HepG2 (cell line): ENCODE measurements around the gene PBX2. TPM values are rescaled to one million over a fixed set of nuclear protein-coding genes. Genes with fewer than 3 reads are reported as not detected.
A peak's percentile ranks its signal among the peaks of the same experiment; 100 is the strongest.

Experiments
- ARNT2 ChIP-seq: sonication (generic); formaldehyde crosslinking; IDR thresholded peaks from 2 replicates; pipeline ENCODE4 v1.8.0; 2022; ENCODE audit warnings: mild to moderate bottlenecking, low read depth, missing genetic modification reagents, moderate library complexity
- BCL3 ChIP-seq: sonication (generic); formaldehyde crosslinking; IDR thresholded peaks from 2 replicates; pipeline ENCODE4 v1.5.1; 2020; ENCODE audit warnings: mild to moderate bottlenecking, missing genetic modification reagents, moderate library complexity
- CREB1 ChIP-seq, 2 experiments: fragments of 450-650 bp in 1 of 2; IDR thresholded peaks; 2 replicates each; pipeline ENCODE4 v1.6.1; 2016 to 2017; ENCODE audit warnings: control low read depth in 1 of 2, mild to moderate bottlenecking in 1 of 2, missing compliant biosample characterization in 1 of 2, missing genetic modification characterization in 1 of 2
- FOXC1 ChIP-seq: sonication (generic); formaldehyde crosslinking; IDR thresholded peaks from 2 replicates; pipeline ENCODE4 v1.8.0; 2022; ENCODE audit warnings: mild to moderate bottlenecking, missing genetic modification reagents, borderline replicate concordance
- FOXO4 ChIP-seq: sonication (generic); formaldehyde crosslinking; conservative IDR thresholded peaks from 2 replicates; pipeline ENCODE4 v1.8.1; 2023; ENCODE audit warnings: missing genetic modification reagents
- GABPA ChIP-seq, 2 experiments: IDR thresholded peaks; 2 replicates each; pipeline ENCODE4 v1.6.1; 2011 to 2016; ENCODE audit warnings: low read depth in 2 of 2, low read length in 1 of 2, missing biosample characterization in 1 of 2, missing genetic modification characterization in 1 of 2
- GATAD2A ChIP-seq: IDR thresholded peaks from 2 replicates; pipeline ENCODE4 v1.6.1; 2016
- KAT8 ChIP-seq: IDR thresholded peaks from 2 replicates; pipeline ENCODE4 v1.6.1; 2016; ENCODE audit warnings: missing genetic modification reagents, missing compliant biosample characterization
- PHF8 ChIP-seq: sonication (generic); formaldehyde crosslinking; IDR thresholded peaks from 2 replicates; pipeline ENCODE4 v1.5.0; 2020; ENCODE audit warnings: missing genetic modification reagents
- RBM39 ChIP-seq: fragments of 200-400 bp; formaldehyde crosslinking; IDR thresholded peaks from one replicate; pipeline ENCODE4 v1.6.1; 2018; ENCODE audit warnings: antibody characterized with exemption, mild to moderate bottlenecking, low read depth, low read length; ENCODE audit not compliant: poor library complexity, severe bottlenecking
- SOX6 ChIP-seq, 2 experiments: fragments of 450-650 bp in 1 of 2; sonication (generic) in 1 of 2; formaldehyde crosslinking in 1 of 2; IDR thresholded peaks; 2 replicates each; pipeline versions ENCODE4 v1.4.0 to v1.6.1; 2017 to 2020; ENCODE audit warnings: antibody characterized with exemption in 1 of 2, mild to moderate bottlenecking in 1 of 2, missing genetic modification reagents in 1 of 2
- ZNF101 ChIP-seq: sonication (generic); formaldehyde crosslinking; IDR thresholded peaks from 2 replicates; pipeline ENCODE4 v1.4.0; 2020; ENCODE audit warnings: mild to moderate bottlenecking, low read depth, missing genetic modification reagents, borderline replicate concordance
- ZNF251 ChIP-seq: sonication (generic); formaldehyde crosslinking; IDR thresholded peaks from 2 replicates; pipeline ENCODE4 v1.9.0; 2021; ENCODE audit warnings: mild to moderate bottlenecking, missing genetic modification reagents
- ZNF331 ChIP-seq: sonication (generic); formaldehyde crosslinking; IDR thresholded peaks from 2 replicates; pipeline ENCODE4 v1.4.0; 2020; ENCODE audit warnings: missing genetic modification reagents
- ZNF564 ChIP-seq: sonication (generic); formaldehyde crosslinking; IDR thresholded peaks from 2 replicates; pipeline ENCODE4 v1.8.1; 2023; ENCODE audit warnings: mild to moderate bottlenecking, missing genetic modification reagents
- ZNF720 ChIP-seq: sonication (generic); formaldehyde crosslinking; IDR thresholded peaks from 2 replicates; pipeline ENCODE4 v1.4.0; 2020; ENCODE audit warnings: missing genetic modification reagents
- ZNF737 ChIP-seq: sonication (generic); formaldehyde crosslinking; IDR thresholded peaks from 2 replicates; pipeline ENCODE4 v1.5.0; 2020; ENCODE audit warnings: missing genetic modification reagents, mild to moderate bottlenecking, borderline replicate concordance
- ZNF747 ChIP-seq: sonication (generic); formaldehyde crosslinking; IDR thresholded peaks from 2 replicates; pipeline ENCODE4 v1.8.1; 2023; ENCODE audit warnings: missing genetic modification reagents, mild to moderate bottlenecking, borderline replicate concordance
- ZNF775 ChIP-seq: sonication (generic); formaldehyde crosslinking; IDR thresholded peaks from 2 replicates; pipeline ENCODE4 v1.4.0; 2020; ENCODE audit warnings: missing genetic modification reagents, mild to moderate bottlenecking, moderate library complexity, borderline replicate concordance
- ZNF816 ChIP-seq: sonication (generic); formaldehyde crosslinking; IDR thresholded peaks from 2 replicates; pipeline ENCODE4 v1.8.0; 2022; ENCODE audit warnings: missing genetic modification reagents, mild to moderate bottlenecking, borderline replicate concordance
- polyA plus RNA-seq, 8 experiments: library from polyadenylated mRNA; depleted of rRNA in 3 of 8; stranded (reverse) in 7 of 8; unstranded in 1 of 8; fragments of >200 nt; fragmentation: Illumina TruSeq in 4 of 8; extraction: Trizol in 4 of 8; gene quantifications; 2 replicates each; pipeline versions ENCODE4 v1.2.1 to v1.2.3, GENCODE V29; 2011 to 2016; ENCODE audit warnings: low read depth in 4 of 8, missing spikeins in 1 of 8, mixed read lengths in 1 of 8; ENCODE audit not compliant: insufficient read depth in 1 of 8
- total RNA-seq, 5 experiments: library from RNA; depleted of rRNA; stranded (reverse); fragments of >200 nt; fragmentation: Illumina TruSeq; extraction: Trizol; gene quantifications; 2 replicates each; pipeline ENCODE4 v1.2.3, GENCODE V29; 2016; ENCODE audit warnings: low read depth in 1 of 5
- TF ChIP-seq, protein P1 (sequence below): sonication (generic); formaldehyde crosslinking; IDR thresholded peaks from 2 replicates; pipeline ENCODE4 v1.4.0; 2020; ENCODE audit warnings: missing genetic modification reagents, mild to moderate bottlenecking, borderline replicate concordance

The PBX2 gene
- total and polyA plus RNA-seq, 2 of the 13 experiments (the other 11 are each of a cell fraction or from before 2014, with no cell fraction given): 42.3 to 77.8 TPM

DNA sequence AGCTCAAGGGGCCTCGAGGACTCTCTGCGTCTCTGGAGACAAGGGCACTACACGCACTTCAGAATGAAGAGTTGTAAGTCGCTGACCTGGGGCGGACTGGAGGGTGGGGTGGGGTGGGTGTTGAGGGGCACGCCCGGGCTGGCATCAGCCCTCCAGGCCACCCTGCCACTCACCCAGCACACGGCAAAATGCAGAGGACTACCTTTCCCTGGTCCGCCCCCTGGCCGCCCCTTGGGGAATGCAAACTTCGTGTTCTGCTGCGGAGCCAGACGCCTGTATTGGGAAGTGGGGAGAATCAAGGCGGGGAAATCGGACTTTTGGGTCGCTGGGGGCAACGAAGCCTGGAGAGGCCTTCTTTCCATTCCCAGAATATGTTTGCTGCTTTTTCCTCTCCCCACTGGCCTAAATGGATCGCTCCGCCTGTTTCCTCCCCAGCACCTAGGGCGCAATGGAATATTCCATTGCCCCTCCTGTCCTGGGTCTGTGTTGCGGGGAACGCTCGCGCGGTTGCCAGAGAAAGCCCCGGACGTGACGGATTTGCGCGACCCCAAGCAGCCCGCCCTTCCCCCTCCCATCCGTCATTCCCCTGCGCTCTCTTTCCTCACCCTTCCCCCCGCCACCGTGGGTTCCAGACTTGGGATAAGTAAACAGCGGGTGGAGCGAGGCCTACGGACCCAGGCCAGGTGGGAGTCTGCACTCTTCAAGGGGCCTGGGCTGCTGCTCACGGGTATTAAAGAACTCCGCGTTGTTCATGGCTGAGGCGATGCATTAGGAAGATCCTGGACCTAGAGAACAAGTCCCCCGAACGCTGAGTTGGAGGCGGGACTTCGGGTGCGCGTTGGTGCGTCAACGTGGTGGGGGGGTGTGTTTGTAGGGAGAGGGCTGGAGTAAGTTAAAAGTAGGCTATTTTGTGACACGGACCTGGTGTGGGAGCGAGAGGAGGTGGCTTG, 36.2 kb downstream of the PBX2 start, which contains the start of gene PPT2 (continued):
- TF ChIP-seq KAT8 (CRISPR knock-in tag) (peak; percentile 94), ZNF331 (CRISPR knock-in tag) (peak; percentile 72; the same call in 1 of the 2 replicates), ZNF747 (CRISPR knock-in tag) (peak; percentile 68; the same call in 1 of the 2 replicates), ZNF737 (CRISPR knock-in tag) (no peak), ZNF720 (CRISPR knock-in tag) (0 out of 2 replicates have a peak, but pooled peaks have one; percentile 7), ZNF564 (CRISPR knock-in tag) (peak; percentile 55), ZNF775 (CRISPR knock-in tag) (0 out of 2 replicates have a peak, but pooled peaks have one; percentile 65), ZNF816 (peak; percentile 86; the same call in 1 of the 2 replicates), BCL3 (CRISPR knock-in tag) (peak; percentile 52), GABPA (IDR thresholded peaks at IDR 0.05; ENCODE audit: low read depth, low read length) (peak; percentile 74), GABPA (CRISPR knock-in tag; IDR thresholded peaks at IDR 0.05; ENCODE audit: low read depth) (peak; percentile 95), CREB1 (IDR thresholded peaks at IDR 0.05) (peak; percentile 95), CREB1 (CRISPR knock-in tag; IDR thresholded peaks at IDR 0.05) (peak; percentile 97), PHF8 (CRISPR knock-in tag) (peak; percentile 87), ARNT2 (peak; percentile 35), SOX6 (IDR thresholded peaks at IDR 0.05) (no peak), SOX6 (CRISPR knock-in tag; IDR thresholded peaks at IDR 0.05) (peak; percentile 77), FOXO4 (CRISPR knock-in tag) (0 out of 2 replicates have a peak, but pooled peaks have one; percentile 60), RBM39 (peak; percentile 72), ZNF251 (CRISPR knock-in tag) (no peak; the same call in 1 of the 2 replicates), GATAD2A (CRISPR knock-in tag) (peak; percentile 76), FOXC1 (CRISPR knock-in tag) (peak; percentile 78), ZNF101 (CRISPR knock-in tag) (peak; percentile 71; the same call in 1 of the 2 replicates)
- TF ChIP-seq, protein P1, sequence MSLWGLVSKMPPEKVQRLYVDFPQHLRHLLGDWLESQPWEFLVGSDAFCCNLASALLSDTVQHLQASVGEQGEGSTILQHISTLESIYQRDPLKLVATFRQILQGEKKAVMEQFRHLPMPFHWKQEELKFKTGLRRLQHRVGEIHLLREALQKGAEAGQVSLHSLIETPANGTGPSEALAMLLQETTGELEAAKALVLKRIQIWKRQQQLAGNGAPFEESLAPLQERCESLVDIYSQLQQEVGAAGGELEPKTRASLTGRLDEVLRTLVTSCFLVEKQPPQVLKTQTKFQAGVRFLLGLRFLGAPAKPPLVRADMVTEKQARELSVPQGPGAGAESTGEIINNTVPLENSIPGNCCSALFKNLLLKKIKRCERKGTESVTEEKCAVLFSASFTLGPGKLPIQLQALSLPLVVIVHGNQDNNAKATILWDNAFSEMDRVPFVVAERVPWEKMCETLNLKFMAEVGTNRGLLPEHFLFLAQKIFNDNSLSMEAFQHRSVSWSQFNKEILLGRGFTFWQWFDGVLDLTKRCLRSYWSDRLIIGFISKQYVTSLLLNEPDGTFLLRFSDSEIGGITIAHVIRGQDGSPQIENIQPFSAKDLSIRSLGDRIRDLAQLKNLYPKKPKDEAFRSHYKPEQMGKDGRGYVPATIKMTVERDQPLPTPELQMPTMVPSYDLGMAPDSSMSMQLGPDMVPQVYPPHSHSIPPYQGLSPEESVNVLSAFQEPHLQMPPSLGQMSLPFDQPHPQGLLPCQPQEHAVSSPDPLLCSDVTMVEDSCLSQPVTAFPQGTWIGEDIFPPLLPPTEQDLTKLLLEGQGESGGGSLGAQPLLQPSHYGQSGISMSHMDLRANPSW (CRISPR knock-in tag): peak; percentile 73; the same call in 1 of the 2 replicates
